ENCODE results near the gene GLYAT.

GLYAT gene

DNA sequence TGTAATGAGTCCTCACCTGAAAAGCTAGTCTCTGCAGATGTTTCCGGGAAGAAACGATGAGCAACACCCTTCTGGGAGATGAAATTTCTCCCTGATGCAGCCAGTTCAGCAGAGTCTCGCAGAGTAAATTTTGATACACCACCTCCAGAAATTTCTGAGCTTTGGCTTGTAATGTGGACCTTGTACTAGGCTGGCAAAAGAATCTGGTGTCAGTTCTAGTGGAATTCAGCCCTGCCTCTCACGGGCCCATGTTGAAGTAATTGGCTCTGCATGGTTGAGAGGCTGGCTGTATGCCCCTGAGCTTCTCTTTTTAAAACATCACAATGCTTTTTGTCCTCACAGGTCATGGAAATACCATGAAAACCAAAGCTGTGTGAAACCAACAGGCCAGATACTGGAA is at the start of gene GLYAT:
Gene GLYAT, minus strand, starts transcription at position 125 of the 400 bp plus-strand sequence. CDS start 7,447 bp downstream, outside the sequence.
- no peak for DNase-seq (ENCODE audit: low read depth in 2 of 2)

DNA sequence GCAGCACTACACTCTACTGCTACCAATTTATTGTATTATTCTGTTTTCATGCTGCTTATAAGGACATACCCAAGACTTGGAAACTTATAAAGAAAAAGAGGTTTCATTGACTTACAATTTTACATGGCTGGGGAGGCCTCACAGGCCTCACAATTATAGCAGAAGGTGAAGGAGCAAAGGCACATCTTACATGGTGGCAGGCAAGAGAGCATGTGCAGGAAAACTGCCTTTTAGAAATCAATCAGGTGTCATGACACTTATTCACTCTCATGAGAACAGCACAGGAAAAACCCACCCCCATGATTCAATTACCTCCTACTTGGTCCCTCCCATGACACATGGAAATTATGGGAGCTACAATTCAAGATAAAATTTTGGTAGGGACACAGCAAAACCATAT is 49.6 kb upstream of the GLYAT start:
- DNase-seq (ENCODE audit: low read depth in 2 of 2): no peak

DNA sequence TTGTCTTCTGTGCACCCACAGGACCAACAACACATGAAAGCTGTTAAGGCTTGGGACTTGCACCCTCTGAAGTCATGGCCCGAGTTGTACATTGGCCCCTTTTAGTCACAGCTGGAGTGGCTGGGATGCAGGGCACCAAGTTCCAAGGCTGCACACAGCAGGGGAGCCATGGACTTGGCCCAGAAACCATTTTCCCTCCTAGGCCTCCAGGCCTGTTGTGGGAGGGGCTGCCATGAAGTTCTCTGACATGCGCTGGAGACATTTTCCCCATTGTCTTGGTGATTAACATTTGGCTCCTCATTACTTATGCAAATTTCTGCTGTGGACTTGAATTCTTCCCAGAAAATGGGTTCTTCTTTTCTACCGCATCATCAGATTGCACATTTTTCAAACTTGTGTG is 48.8 kb upstream of the GLYAT start:
- DNase-seq (ENCODE audit: low read depth in 2 of 2): no peak

GRCh38 chr11:58776891-58777710 is 45.4 kb upstream of the GLYAT start:
- DNase-seq (ENCODE audit: low read depth in 2 of 2): no peak

- no peak for DNase-seq (ENCODE audit: low read depth in 2 of 2)
These were observed 43.4 kb upstream of the GLYAT start for GRCh38 chr11:58775066-58775708.

- DNase-seq (ENCODE audit: low read depth in 2 of 2): no peak
These were observed 42.4 kb upstream of the GLYAT start for GRCh38 chr11:58774164-58774593.

- DNase-seq (ENCODE audit: low read depth in 2 of 2): no peak
These were observed 41.6 kb upstream of the GLYAT start for GRCh38 chr11:58773337-58773736.

DNA sequence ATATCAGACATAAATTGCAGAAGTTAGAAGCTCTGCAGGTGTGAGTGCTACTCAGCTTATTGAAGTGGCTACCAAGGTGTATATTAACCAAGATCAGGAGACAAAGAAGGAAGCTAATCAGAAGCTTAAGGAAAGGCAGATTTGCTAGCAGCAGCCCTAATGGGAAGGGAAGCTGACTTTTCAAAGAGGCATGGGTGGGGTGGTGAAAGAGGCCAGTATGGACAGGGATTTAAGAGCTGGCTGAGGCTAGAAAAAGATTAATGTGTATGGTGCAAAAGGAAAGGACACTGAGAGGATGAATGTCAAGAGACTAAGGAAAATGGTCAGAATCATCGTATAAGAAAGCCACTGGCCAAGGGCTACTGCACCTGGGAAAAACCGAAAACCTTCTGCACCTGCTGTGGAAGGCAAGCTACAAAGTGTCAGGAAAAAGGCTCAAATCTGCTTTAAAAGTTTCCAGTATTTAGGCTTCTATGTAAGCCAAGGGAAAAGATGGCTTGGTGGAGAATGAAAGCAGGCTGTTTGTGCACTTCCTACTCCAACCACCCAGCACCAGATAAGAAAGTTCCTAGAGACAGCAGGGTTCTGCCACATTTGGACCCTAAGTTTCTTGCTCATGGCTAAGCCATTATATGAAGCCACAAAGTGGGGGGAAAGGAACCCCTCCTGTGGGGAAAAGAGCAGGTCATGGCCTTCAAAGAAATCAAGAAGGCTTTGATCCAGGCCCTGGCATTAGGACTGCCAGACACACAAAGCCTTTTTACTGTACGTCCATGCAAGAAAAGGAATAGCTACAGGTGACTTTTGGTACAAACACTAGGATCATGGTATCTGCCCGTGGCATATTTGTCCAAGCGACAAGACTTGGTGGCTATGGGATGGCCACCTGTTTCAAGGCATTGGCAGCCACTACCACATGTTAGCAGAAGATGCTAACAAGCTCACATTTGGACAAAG is 40.9 kb upstream of the GLYAT start:
- DNase-seq (ENCODE audit: low read depth in 2 of 2): no peak

- no peak for DNase-seq (ENCODE audit: low read depth in 2 of 2)
These were observed 39.7 kb upstream of the GLYAT start for GRCh38 chr11:58771458-58771855.

- no peak for DNase-seq (ENCODE audit: low read depth in 2 of 2)
These were observed 39.1 kb upstream of the GLYAT start for GRCh38 chr11:58770627-58771457.

DNA sequence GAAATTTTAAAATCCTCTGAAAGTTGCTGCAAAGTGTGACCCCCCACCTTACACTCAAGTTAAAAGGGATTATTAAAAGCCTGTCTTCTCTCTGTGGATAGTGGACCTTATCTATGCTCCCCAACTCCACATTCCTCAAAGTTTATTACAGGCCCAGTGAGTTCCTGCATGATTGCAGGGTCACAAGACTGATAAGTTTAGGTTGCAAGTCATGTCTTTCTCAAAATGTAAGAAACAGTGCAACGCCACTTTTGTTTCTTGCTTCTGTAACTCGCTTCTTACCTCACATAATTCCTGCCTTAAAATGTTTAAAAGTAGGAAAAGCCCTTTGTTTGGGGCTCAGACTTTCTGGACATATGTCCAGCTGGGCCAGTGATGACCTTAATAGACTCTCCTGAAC is 38.4 kb upstream of the GLYAT start:
- DNase-seq (ENCODE audit: low read depth in 2 of 2): no peak

DNA sequence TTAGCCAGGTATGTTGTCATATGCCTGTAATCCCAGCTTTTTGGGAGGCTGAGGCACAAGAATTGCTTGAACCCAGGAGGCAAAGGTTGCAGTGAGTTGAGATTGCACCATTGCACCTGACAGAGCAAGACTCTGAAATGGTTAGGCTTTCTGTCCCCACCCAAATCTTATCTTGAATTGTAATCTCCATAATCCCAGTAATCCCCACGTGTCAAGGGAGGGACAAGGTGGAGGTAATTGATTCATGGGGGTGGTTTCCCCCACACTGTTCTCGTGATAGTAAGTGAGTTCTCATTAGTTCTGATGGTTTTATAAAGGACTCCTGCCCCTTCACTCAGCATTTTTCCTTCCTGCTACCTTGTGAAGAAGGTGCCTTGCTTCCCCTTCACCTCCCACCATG is 37.6 kb upstream of the GLYAT start:
- DNase-seq (ENCODE audit: low read depth in 2 of 2): no peak

GRCh38 chr11:58768137-58768536 is 36.4 kb upstream of the GLYAT start:
- no peak for DNase-seq (ENCODE audit: low read depth in 2 of 2)

- no peak for DNase-seq (ENCODE audit: low read depth in 2 of 2)
These were observed 33.3 kb upstream of the GLYAT start for GRCh38 chr11:58765078-58765477.

DNA sequence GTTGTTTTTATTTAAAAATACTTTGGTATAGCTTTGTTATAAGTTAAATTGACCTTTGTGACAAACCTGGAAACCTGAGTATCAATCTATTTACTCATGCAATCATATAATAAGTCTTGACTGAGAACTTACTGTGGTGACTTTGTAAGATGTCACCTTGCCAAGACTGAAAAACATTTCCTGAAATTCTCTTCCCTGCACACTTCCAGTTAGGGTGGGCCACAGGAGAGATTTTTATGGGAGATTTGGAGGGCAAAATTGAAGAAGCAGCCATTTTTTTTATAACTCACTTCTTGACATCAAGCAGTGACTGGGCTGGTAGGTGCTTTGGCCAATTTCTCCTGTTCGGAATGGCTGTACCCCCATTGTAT is 31.4 kb upstream of the GLYAT start:
- no peak for DNase-seq (ENCODE audit: low read depth in 2 of 2)

- DNase-seq (ENCODE audit: low read depth in 2 of 2): no peak
These were observed 30.8 kb upstream of the GLYAT start for GRCh38 chr11:58762284-58763119.

DNA sequence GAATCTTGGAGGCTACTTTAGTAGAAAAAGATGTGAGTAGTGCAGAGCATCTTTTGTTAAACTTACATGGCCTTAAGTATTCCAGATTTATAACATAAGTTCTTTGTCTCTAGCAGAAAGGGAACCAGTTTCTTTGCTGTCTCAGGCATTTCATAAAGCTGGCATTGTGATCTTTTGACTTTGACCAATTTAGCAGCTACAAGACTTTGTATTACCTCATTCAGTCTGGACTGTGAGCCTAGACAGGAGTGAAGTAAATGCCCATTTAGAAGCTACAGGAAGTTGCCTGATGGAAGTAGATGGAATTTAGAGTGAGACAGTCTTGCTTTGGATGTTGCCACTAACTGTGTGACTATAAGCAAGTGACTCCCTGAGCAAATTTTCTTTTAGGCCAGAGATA is 25.7 kb upstream of the GLYAT start:
- no peak for DNase-seq (ENCODE audit: low read depth in 2 of 2)

- DNase-seq (ENCODE audit: low read depth in 2 of 2): no peak
These were observed 14.1 kb upstream of the GLYAT start for GRCh38 chr11:58745705-58746364.

GRCh38 chr11:58744988-58745704 is 13.4 kb upstream of the GLYAT start:
- DNase-seq (ENCODE audit: low read depth in 2 of 2): no peak
